Measurements from ENCODE around the gene AFMID.

Gene AFMID

DNA sequence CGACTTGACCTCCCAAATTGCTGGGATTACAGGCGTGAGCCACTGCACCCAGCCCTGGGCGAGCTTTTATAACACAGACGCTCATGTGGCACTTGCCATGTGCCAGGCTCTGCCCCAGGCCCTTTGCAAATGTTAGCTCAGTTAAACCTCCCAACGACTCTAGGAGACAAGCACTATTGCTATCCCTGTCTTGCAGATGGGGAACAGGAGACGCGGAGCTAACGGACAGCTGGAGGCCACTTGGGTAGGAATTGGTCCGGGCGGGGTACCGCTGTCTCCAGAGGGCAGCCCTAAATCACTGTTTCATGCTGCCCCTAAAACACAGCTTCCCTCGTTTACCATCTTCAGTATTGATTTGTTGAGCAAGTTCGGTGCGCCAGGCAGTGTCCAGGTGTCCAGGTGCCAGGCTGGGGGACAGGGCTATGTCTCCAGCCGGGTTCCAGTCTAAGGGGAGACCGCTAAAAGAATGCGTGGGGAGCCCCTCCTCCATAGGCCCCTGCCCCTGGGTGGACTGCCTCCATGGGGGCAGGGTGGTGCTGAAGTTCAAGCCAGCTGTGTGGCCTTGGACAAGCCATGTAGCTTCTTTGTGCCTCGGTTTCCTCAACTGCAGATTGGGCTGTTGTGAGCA lies 68.0 kb downstream of the AFMID start:
- no peak for DNase-seq (ENCODE audit: low spot score)

DNA sequence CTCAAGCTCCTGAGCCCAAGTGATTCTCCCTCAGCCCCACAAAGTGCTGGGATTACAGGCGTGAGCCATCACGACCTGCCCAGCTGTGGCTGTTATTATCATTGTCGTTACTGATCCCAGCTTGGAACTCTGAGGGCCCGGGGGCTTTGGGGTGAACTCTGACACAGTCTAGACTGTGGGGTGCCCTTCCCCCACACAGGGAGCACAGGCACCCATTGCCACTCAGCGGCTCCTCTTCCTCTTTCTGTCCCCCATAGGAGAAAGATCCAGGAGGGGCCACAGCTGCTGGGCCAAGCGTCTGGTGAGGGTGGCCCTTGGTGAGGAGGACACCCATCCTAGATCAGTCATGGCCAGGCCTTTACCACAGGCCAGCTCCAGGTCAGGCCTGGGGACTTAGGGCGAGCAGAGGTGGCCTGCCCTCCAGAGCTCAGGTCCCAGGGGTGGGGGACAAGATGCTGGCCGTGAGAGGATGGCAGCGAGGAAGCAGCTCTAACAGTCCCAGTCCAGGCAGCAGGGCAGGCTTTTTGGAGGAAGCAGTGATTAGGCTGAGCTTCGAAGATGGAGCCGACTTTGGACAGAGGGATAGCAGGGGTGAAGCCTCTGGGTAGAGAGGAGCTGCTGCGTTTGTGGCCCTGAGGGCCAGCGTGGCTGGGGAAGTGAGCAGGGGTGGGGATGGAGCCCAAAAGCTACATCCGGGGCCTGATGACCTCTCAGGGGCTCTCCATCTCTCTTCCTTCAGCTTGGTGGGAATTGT lies 69.0 kb downstream of the AFMID start:
- no peak for DNase-seq (ENCODE audit: low spot score)

DNA sequence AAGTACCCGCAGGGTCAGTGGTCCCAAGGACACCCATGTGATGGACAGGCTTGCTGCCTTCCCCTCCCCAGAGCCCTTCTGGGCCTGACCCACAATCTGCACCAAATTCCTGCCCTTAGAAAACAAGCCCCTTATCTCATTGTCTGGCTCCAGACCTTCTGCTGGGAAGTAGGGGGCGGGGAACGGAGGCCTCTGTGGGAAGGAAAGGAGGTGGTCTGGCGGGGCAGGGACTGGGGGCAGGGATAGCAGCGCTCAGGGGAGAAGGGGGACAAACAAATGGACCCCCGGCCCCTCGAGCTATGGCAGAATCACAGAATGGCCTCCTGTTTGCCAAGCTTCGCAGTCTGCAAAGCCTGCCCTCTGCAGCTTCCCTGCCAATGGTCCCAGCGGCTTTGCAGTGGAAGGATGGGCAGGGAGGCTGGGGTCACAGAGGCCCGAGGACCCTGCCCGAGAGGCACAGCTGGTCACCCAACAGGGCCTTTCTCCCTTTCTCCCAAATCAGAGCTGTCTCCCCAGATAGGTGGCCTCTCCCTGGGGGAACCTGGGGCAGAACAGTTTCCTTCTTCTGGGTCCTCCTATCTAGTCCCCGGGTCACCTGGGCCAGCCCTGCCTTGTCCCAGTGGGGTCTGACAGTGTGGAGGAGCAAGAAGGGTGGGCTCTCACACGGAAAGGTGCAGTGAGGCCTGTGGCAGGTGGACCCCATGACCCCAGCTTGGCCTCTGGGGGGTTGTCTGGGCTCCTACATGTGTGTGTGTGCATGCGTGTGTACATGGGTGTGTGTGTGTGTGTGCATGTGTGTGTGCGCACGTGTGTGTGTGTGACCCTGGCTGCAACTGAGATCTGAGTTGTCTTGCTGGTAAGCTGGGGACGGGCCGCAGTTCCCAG lies 69.8 kb downstream of the AFMID start:
- DNase-seq (ENCODE audit: low spot score), result no peak
